MM.1S (cell line): ENCODE measurements around the gene SLC25A25.
"Not testable (repeated sequence)": the region's sequence is repeated elsewhere in the genome, so short reads cannot be mapped to it uniquely, and the experiment has no call there.

Experiments
- DNase-seq: peaks from one replicate; pipeline ENCODE4 v3.0.0-alpha.2; 2015
- H2AFZ ChIP-seq: fragments of 300-600 bp; sonication (generic); 2 replicates; pipeline ENCODE4 v1.6.0; 2016; ENCODE audit warnings: antibody characterized with exemption, low read length
- H3F3A ChIP-seq: fragments of 300-600 bp; sonication (generic); 2 replicates; pipeline ENCODE4 v1.6.1; 2016; ENCODE audit warnings: mild to moderate bottlenecking, antibody characterized with exemption, low read length, moderate library complexity, mixed read lengths; ENCODE audit not compliant: insufficient read depth
- H3K27ac ChIP-seq: fragments of 300-600 bp; sonication (generic); 2 replicates; pipeline ENCODE4 v1.5.1; 2016; ENCODE audit warnings: mild to moderate bottlenecking, low read length
- H3K27me3 ChIP-seq: fragments of 300-600 bp; sonication (generic); replicated peaks from 2 replicates; pipeline ENCODE4 v1.6.0; 2016; ENCODE audit warnings: low read length; ENCODE audit not compliant: insufficient read depth
- H3K36me3 ChIP-seq: fragments of 300-600 bp; sonication (generic); replicated peaks from 2 replicates; pipeline ENCODE4 v1.6.1; 2016; ENCODE audit warnings: mild to moderate bottlenecking, low read length, mixed read lengths; ENCODE audit not compliant: insufficient read depth
- H3K4me1 ChIP-seq: fragments of 300-600 bp; sonication (generic); 2 replicates; pipeline ENCODE4 v1.6.1; 2016; ENCODE audit warnings: low read length, mixed read lengths
- H3K4me2 ChIP-seq: fragments of 300-600 bp; sonication (generic); 2 replicates; pipeline ENCODE4 v1.6.0; 2016; ENCODE audit warnings: low read depth, low read length
- H3K4me3 ChIP-seq: fragments of 300-600 bp; sonication (generic); 2 replicates; pipeline ENCODE4 v1.5.1; 2016; ENCODE audit warnings: low read length, mixed read lengths
- H3K79me2 ChIP-seq: fragments of 300-600 bp; sonication (generic); 2 replicates; pipeline ENCODE4 v1.6.1; 2016; ENCODE audit warnings: mixed run types, low read length, mixed read lengths
- H3K9ac ChIP-seq: fragments of 300-600 bp; sonication (generic); 2 replicates; pipeline ENCODE4 v1.6.1; 2016; ENCODE audit warnings: low read length, mixed read lengths
- H3K9me2 ChIP-seq: fragments of 300-600 bp; sonication (generic); replicated peaks from 2 replicates; pipeline ENCODE4 v1.6.1; 2016; ENCODE audit warnings: mild to moderate bottlenecking, low read length, mixed read lengths; ENCODE audit not compliant: insufficient read depth
- H3K9me3 ChIP-seq: fragments of 300-600 bp; sonication (generic); replicated peaks from 2 replicates; pipeline ENCODE4 v1.6.1; 2016; ENCODE audit warnings: mild to moderate bottlenecking, low read length, mixed read lengths; ENCODE audit not compliant: insufficient read depth
- H4K20me1 ChIP-seq: fragments of 300-600 bp; sonication (generic); 2 replicates; pipeline ENCODE4 v1.6.1; 2016; ENCODE audit warnings: mild to moderate bottlenecking, low read length, moderate library complexity, mixed read lengths; ENCODE audit not compliant: insufficient read depth
- CTCF ChIP-seq: fragments of 300-600 bp; sonication (generic); IDR thresholded peaks from 2 replicates; pipeline ENCODE4 v1.5.1; 2016; ENCODE audit warnings: antibody characterized with exemption, low read length, mixed read lengths
- EZH2 ChIP-seq: fragments of 300-600 bp; sonication (generic); optimal IDR thresholded peaks from 2 replicates; pipeline ENCODE3; 2017; ENCODE audit warnings: low read depth, mild to moderate bottlenecking, antibody characterized with exemption, low read length, mixed read lengths
- EZH2phosphoT487 ChIP-seq: fragments of 300-600 bp; sonication (generic); IDR thresholded peaks from 2 replicates; pipeline ENCODE4 v1.6.1; 2018; ENCODE audit warnings: antibody characterized with exemption, low read length

SLC25A25 gene

GRCh38 chr9:128042043-128042442 lies 26.0 kb upstream of the SLC25A25 start:
- Histone ChIP-seq H3K9ac (no peak overlapping the region), H3F3A (no peaks in the 10 kb centered on the region), H4K20me1 (no peaks in the 10 kb centered on the region), H3K4me3 (no peak overlapping the region), H3K36me3 (no peaks in the 10 kb centered on the region), H3K79me2 (no peaks in the 10 kb centered on the region), H3K27ac (no peak overlapping the region), H3K27me3 (no peaks in the 10 kb centered on the region), H3K4me1 (no peaks in the 10 kb centered on the region), H3K9me3 (no peaks in the 10 kb centered on the region), H3K4me2 (no peak overlapping the region), H3K9me2 (no peaks in the 10 kb centered on the region), H2AFZ (no peak overlapping the region)
- DNase-seq, result no peak
- TF ChIP-seq EZH2phosphoT487 (no peak), CTCF (no peak), EZH2 (no peak)

- Histone ChIP-seq H3F3A (no peaks in the 10 kb centered on the region), H3K9me3 (no peaks in the 10 kb centered on the region), H3K4me3 (no peak overlapping the region), H3K9me2 (no peaks in the 10 kb centered on the region), H3K9ac (no peak overlapping the region), H2AFZ (no peak overlapping the region), H3K4me1 (no peaks in the 10 kb centered on the region), H3K27ac (no peak overlapping the region), H3K27me3 (no peaks in the 10 kb centered on the region), H3K4me2 (no peak overlapping the region), H3K36me3 (no peaks in the 10 kb centered on the region), H3K79me2 (no peaks in the 10 kb centered on the region), H4K20me1 (no peaks in the 10 kb centered on the region)
- DNase-seq, result no peak
- TF ChIP-seq EZH2 (no peak), EZH2phosphoT487 (no peak), CTCF (no peak)
Measured at GRCh38 chr9:128043467-128043868, 24.6 kb upstream of the SLC25A25 start.

GRCh38 chr9:128045409-128045808 lies 22.6 kb upstream of the SLC25A25 start:
- H3K27ac ChIP-seq, H3K4me1 ChIP-seq, H3F3A ChIP-seq, H3K36me3 ChIP-seq, H3K9me2 ChIP-seq, H3K9me3 ChIP-seq, H2AFZ ChIP-seq, H3K4me2 ChIP-seq, DNase-seq, H3K79me2 ChIP-seq, H3K4me3 ChIP-seq, H3K27me3 ChIP-seq, H4K20me1 ChIP-seq, H3K9ac ChIP-seq: not testable (repeated sequence)

- H3K9me2 ChIP-seq, result no peaks in the 10 kb centered on the region
- no peak overlapping the region for H2AFZ ChIP-seq
- no peak overlapping the region for H3K4me3 ChIP-seq
- no peaks in the 10 kb centered on the region for H3K79me2 ChIP-seq
- H3F3A ChIP-seq, result no peaks in the 10 kb centered on the region
- H4K20me1 ChIP-seq, result no peaks in the 10 kb centered on the region
- H3K4me1 ChIP-seq, result no peaks in the 10 kb centered on the region
- H3K27ac ChIP-seq, result no peak overlapping the region
- no peaks in the 10 kb centered on the region for H3K9me3 ChIP-seq
- H3K36me3 ChIP-seq, result no peaks in the 10 kb centered on the region
- DNase-seq, result no peak
- no peak overlapping the region for H3K9ac ChIP-seq
- no peak overlapping the region for H3K4me2 ChIP-seq
- no peak for TF ChIP-seq CTCF
- no peak for TF ChIP-seq EZH2
- no peak for TF ChIP-seq EZH2phosphoT487
- no peaks in the 10 kb centered on the region for H3K27me3 ChIP-seq
Measured at GRCh38 chr9:128045831-128046230, 22.2 kb upstream of the SLC25A25 start.
